ENCODE results near the gene NEK3.

GRCh38 chr13:52177276-52177675 is 17.9 kb upstream of the NEK3 start:
- TF ChIP-seq CTCF (IDR thresholded peaks at IDR 0.05) (no peak), EP300 (IDR thresholded peaks at IDR 0.05) (no peak), POLR2A (IDR thresholded peaks at IDR 0.05) (no peak), POLR2AphosphoS5 (IDR thresholded peaks at IDR 0.05) (no peak)
